HG03442 (cell line): ENCODE measurements around the gene HESX1.

ENCODE experiments used
- ATAC-seq: cut with Tn5 transposase; IDR thresholded peaks from one replicate; pipeline ENCODE4 v1.9.1; 2021; ENCODE audit warnings: mild to moderate bottlenecking, moderate library complexity; ENCODE audit not compliant: unreplicated experiment

The HESX1 gene

DNA sequence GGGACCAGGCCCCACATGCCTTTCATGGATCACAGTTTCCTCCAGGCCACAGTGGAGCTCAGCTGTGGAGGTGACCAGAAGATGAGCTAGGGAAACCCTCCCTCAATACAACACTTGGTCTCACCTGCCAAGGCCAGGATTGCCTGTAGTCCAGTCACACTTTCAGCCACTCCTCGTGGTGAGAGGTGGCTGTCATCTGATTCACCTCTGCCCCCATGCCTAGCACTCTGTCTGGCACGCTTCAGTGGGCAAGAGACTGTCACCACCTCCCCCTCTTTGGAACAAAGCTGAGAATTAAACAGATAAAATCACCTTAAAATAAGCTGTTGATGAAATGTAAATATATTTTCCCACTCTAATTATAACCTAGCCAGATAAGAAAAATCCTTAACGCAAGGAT, 30.7 kb downstream of the HESX1 start:
- ATAC-seq, result no peak

DNA sequence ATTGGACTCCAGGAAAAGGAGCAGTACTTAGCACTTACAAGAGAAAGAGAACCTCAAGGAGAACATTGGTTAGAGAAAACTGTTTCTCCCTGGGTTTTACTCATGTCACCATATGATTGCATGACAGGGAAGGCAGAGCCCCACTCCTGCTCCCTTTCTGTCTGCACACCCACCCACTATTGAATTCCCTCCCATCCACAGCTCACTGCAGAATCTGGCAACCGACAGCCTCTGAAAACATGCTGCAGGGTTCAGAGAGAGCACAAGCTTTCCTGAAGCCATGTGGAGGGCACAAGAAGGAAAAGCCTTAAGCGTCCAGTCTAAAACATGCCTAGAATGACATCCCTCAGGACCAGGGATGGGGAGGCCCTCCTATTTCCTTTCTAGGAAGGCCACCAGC, 31.6 kb downstream of the HESX1 start:
- no peak for ATAC-seq

DNA sequence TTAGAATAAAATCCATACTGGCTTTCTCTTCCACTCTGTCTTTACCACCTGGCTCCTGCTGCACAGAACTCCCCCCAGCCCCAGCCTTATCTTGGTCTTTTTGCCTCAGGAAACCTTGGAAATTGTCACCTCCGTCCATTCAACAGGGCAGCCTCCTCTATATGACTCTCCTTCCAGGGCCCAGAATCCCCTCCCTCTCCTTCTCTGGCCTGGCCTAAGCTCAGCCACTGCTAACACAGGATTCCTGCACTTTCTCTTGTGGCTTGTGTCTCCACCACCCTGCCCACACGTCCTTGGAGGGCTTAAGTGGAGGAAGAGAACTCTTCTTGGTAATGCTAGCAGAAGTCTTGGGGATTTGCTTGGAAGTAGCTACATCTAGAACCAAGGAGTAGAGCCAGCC, 33.1 kb downstream of the HESX1 start:
- no peak for ATAC-seq

DNA sequence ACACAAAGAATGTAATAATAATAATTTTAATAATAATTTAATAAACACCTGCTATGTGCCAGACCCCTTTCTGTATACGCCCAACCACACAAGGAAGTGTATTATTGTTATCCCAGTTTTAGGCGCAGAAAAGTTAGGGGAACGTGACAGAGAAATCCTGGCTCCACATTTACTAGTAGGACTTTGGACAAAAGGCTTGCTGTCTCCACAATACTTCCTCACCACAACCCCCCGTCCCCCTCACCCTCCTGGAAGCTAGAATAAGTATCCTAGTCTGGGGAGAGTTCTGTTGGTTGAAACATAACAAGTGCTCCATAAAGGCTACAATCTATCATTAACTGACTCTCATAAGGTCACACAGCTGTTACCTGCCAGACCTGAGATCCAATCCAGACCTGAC, 34.1 kb downstream of the HESX1 start:
- ATAC-seq, result no peak

DNA sequence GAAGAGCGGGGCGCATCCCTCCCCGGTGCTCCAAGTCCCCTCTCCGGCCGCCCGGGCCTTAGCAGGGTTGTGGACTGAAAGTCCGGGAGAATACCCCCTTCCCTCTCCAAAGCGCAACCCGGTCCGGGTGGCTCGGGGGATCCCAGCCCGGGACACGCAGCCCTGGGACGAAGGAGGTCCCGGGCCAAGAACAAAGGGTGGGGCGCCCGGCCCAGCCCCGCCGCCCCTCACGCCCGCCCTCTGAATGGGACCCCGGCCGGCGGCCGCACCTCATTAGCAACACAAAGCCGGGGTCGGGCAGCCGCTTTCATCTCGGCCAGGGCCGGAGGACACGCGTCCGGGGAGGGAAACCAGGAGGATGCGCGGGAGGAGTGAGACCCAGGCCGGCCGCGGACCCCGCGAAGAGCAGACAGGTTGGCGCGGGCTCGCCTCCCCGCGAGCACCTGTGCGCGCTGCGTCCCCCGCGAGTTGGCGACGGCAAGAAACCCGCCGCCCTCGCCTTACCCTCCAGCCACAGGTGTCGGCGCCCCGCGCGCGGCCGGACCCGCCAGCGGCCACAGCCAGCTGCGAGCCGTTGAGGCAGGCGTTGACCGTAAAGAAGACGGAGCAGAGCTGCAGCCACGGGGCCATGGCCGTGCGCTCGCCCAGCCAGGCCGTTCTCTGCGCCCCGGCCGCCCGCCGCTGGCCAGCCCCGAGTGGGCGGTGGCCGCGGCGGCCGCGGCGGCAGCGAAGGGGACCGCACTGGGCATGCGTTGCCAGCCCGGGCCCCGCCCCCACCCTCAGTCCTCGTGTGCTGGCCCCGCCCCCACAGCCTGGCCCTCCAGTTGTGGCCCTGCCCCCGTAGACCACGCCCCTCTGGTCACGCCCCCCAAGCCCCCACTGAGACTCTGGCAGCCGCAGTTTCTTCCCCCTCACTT, 34.9 kb downstream of the HESX1 start, which contains the start of gene IL17RD:
TSS of gene IL17RD (minus strand) at position 697 of the 917 bp plus-strand sequence. CDS start at position 630, 67 bp downstream.
- no peak for ATAC-seq

DNA sequence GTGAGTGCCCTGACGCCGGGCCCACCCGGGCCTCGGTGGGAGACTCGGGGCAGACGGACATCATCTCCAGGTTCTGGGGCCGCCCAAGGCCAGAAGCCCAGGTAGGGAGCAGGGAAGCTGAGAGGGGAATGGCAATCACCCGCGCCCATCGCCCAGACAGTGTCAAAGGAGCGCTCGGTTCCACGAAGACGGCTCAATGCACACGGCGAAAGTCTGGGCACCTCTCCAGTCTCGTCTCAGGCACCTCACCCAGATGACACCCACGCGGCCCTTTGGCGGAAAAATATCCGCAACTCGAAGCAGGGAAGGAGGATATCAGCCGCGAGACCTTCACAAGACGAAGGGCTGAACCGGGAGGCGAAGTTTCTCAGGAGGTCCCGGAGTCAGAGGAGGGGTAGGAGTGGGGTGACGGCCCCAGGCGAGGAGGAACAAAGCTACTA, 35.5 kb downstream of the HESX1 start:
- ATAC-seq, result no peak

DNA sequence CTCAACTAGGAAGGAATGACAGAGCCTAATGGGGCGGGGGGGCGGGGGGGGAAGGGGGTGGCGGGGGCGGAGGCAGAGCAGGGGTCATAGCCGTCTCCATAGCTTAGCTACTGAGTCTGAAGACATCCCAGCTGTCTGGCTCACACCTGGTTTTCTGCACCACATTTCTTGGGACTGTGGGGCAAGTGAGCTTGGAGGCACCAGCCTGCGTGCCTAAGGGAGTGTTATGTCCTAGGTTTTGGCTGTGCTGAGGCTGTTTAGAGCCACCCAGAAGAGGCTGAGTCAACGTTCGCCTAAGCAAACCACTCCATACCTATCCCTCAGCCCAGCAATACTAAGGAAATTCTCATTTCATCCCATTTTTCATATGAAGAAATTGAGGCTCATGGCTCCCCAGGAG, 36.0 kb downstream of the HESX1 start:
- ATAC-seq, result no peak

DNA sequence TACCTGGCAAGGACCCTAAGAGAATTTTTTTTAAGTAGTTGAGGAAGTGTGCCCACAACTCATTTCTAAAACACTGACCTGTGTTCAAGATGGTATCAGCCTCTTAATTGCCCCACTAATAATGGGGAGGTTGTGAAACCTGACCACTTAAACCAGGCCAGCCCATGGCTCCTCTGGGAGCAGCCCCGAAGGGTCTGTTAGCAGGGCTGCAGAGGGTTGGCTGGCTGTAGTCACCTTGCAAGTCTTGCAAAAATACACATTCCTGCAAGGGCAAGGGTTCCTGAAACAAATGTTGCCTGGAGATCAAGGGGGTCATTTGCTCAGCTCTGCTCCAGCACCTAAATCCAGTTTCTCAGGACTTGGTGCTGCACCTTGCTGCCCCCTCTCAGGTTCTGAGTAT, 37.9 kb downstream of the HESX1 start:
- ATAC-seq, result no peak

DNA sequence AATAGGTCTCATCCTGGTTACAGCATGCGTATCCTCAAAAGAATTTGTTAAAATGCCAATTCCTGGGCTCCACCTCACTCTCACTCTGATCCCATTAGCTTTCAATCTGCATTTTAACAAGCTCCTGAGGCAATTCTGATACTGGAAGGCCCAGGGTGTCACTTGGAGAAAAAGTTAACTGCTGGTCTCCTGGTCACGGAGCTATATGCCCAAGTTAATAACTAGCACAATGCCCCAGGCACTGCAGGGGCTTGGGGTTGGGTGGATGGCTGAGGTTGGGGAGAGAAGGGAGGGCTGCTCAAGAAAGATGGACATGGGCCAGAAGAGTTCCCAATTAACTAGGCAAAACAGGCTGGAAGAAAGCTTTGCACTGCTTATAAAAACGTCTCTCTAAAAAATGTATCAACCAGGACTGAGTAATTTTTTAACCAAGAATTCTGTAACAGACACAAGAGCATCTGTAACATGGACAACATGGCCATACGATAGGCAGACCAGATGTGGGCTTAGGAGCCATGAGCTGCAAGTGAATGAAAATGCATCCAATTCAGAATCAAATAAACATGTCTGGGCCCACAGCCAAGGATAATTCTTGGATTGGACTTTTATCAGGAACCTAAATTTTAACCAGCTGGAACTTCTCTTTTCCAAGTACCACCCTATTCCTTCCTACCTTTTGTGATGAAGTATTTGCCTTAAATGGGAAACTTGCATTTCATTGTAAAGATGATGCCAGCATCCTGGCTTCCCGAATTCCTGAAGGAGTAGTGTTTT, 38.8 kb downstream of the HESX1 start:
- no peak for ATAC-seq

DNA sequence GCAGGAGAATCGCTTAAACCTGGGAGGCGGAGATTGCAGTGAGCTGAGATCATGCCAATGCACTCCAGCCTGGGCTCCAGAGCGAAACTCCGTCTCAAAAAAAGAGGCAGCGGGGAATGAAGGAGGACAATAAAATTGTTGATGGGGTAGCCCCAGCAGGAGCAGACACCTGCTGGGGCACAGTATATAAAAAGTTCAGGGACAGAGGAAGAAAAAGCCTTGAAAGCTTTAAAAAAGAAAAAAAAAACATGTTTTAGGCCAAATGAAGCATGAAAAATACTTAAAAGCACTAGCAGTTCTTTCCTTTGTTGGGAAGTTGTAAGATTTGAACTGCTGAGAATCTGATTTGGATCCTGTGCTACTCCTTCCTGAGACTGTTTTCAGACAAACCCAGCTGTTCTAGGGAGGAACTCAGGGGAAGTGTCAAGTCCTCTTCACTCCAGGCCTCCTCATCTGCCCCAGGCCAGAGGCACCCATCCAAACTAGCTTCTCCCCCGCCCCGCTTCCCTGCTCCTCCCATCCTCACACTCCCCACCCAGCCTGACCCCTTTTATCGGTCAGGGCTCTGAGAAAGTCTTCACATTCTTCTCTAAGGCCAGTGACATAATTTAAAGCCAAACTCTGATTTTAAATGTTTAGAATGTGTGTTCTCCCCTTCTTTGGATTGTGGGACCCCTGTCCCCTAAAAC, 39.6 kb downstream of the HESX1 start:
- no peak for ATAC-seq

DNA sequence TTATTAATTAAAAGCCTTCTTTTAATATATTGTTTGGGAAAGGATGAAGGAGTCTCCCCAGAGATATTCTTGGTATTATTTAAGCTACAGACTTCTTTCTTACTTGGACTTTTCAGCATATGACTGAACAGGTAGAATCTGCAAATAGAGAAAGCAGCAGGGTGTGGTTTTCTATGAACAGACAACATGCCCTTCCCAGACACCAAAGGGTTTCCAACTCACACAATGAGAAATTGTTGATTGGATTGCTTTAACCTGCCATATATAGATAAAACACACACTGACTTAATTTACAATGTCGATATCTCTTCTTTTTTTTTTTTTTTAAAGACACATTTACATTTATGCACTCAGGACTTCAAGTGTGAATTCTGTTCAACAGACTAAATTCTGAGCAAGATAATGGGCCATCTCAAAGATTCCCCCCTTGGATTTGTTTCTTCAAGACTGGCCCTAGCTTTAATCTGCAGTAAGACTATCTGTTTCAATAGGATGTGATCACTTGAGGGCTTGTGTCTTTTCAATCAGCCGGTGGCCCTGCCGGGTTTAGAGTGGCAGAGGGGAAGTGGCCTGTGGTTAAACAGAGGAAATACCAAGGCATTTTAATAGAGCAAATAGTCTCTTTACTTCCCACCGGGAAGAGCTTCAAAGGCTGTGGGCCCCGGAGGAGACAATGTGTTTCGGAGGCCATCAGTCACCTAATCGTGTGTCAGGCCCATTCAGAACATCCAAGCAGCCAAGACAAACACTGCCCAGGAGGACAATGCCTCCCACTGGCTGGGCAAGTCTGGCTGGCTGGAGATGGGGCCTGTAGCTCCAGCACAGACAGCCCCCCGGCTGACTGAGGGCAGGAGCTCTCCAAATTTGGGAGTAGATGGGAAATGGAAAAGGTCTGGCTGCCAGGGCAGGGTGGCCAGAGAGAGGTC, 40.7 kb downstream of the HESX1 start:
- no peak for ATAC-seq

DNA sequence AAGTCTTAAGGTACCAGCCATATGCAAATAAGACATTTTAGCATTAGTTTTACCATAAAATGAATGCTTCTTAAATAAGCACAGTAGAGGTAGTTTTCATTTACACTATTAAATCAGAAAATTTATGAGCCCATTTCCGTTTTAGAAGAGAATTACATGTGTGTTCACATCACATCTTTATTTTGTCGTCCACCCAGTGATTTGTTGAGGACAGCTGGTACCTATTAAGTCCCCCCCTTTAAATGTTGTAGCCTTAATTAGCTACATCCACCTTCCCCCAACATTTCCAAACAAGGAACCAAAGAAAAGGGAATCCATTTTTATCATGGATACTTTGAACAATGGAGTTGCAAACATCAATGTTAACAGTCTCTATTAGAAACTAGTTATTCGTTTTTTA, 41.5 kb downstream of the HESX1 start:
- no peak for ATAC-seq

DNA sequence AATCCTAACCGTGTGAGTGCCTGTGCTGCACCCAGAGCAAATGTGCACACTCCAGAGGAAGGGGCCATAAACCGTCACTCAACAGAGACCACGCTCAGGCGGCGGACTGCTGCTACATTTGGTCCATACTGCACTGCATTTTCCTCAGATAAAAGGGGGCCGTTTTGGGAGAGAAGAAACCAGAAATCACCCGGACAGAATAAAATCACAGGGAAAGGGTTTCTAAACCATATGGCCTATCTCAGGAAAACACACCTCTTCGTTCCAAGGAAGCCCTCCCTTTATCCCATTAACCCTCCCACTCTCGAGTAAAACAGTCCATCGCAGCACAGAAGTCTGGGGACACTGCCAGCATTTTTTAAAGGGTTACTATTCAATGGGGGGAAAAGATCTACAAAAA, 42.2 kb downstream of the HESX1 start:
- no peak for ATAC-seq

DNA sequence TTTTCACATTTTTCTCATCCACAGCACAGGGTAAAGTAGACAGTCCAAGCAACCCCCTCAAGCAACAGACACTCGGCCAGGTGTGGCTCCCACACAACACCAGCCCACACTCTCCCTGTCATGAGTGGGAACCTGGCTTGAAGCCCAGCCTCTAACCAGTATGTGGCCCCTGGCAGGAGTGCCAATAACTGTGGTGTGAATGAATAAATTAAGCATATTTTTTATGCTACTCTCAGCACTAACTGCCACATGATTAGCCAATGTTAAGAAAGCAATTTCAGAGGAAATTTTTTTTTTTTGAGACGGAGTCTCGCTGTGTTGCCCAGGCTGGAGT, 44.5 kb downstream of the HESX1 start:
- no peak for ATAC-seq

DNA sequence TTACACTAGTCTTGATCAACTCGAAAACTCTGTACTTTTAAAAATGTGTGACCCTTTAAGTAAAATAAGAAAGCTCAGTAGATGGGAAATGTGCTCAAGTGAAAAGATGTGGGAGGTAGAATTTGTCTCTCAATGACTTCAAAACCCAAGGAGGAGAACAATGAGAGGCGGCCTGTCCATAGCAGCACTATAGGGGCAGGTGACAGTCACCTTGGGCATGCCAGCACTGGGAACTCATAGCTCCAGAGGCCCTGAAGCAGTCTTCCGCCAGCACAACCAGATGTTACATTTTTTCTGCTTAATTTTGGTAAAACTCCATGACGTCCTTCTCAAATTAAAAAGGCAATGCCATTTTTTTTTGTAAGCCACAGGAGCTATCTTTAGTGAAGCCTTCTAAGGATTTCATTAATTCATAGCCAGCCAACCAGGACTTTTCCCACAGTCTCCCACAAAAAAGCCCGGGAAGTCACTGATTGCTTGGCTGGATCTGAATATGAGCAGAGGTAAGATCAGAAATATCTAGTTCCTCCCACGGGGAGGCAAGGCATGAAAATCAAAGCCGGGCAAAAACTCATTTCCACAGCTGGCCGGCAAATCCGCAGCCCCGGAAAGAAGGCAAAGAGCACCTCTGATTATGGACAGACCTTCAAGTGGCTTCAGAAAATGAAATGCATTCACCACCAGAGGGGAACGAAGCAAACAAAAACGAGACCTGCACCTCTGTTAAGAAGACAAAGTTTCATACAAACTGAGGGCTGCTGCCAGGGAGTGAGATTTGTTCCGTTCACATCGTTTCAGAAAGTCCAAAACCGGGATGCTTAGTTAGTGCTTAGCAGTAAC, 45.1 kb downstream of the HESX1 start:
- no peak for ATAC-seq

DNA sequence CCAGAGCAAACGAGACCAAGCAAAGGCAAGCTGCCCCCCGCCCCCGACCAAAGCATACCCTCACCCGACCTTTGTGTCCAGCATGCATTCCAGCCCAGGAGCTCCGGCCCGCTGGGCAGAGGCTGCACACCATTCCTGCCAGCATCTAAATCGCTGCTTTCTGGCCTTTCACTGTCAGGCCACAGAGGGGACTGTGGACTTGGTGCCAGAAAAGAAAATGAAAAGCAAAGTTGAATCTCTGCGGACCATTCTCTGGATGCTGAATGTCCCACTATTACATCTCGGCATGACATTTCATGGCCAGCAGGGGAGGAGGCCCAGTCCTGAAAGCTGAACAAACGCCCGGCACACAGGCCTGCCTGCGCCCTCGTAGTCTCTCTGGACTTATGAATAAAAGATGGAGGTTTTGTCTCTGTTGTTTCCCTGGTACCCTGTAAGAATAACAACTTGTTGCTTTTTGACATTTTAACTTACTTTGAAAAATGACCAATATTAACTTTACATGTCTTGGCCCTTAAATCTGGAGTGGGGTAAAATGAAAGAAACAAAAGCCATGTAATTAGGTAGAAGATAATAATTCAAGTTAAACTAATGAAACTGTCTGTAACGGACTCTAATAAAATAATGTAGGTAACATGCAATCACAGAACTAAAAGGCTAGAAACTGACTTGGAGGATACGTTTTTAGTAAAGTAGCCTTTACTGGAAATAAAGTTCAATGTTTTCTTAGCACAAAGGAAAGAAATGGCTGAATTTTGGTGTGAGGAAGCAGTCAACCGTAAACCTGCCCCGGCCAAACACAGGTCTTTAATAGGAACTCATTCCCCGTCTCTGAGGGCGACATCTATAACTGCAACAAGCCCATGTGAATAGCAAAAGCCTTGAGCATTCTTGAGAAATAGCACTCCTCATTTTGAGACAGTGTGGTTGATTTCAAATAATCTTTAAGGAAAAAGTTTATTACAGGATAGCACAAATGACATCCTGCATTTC, 47.3 kb downstream of the HESX1 start:
- ATAC-seq, result no peak

DNA sequence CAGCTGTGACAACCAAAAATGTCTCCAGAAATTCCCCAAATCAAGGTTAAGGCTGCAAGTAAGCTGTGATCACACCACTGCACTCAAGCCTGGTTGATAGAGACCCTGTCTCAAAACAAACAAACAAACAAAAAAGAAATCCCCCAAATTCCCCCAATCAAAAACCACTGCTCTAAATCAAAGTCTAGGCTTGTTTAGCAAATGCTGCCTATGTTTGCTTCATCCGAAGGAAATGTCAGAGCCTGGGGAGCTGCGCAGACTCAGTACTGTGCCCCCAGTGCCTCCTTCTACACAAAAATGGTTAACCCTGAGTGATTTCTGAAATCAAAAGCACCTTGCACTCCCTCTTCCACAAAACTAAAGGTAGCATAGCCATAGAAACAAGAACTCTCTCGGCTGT, 48.0 kb downstream of the HESX1 start:
- ATAC-seq, result no peak

DNA sequence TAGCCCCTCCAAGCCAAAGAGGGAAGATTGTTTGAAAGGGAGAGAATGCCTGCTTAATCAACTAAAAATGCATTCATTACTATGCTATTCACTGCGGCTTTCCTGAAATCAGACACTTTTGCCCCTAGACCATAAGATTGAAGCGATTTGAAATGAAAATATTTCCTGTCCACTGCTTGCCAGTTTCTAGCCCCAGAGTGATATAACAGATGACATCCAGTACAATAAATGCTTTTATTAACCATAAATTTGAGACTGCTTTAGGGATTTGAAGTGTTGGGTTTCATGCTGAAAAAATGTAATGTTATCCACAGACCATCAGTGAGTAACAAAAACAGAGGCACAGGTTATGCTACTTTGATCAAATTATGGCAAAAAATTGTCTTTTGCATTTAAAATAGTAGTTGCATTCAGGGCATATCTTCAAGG, 48.7 kb downstream of the HESX1 start:
- no peak for ATAC-seq
